Effector memory CD8-positive, alpha-beta T cell (primary cell): ENCODE measurements around the gene ACTR6.
"Not testable (repeated sequence)": the region's sequence is repeated elsewhere in the genome, so short reads cannot be mapped to it uniquely, and the experiment has no call there.

ENCODE experiments used
- ATAC-seq: fragments of 150-1000 bp; cut with Tn5 transposase; replicated peaks from 2 replicates; pipeline ENCODE4 v1.10.0; 2021; ENCODE audit warnings: mild to moderate bottlenecking, moderate library complexity
- DNase-seq, 3 experiments: peaks; one replicate each; pipeline ENCODE4 v3.0.0; 2021
- H3K27ac Mint-ChIP-seq, 2 donors: one replicate each; pipeline ENCODE4 v1.8.0; 2022; ENCODE audit warnings: mild to moderate bottlenecking in 2 of 2, mixed read lengths in 2 of 2, moderate library complexity in 2 of 2
- H3K27me3 Mint-ChIP-seq, 2 donors: one replicate each; pipeline ENCODE4 v1.8.0; 2022; ENCODE audit warnings: mixed read lengths in 2 of 2
- H3K36me3 Mint-ChIP-seq: one replicate; pipeline ENCODE4 v1.8.0; 2022; ENCODE audit warnings: mild to moderate bottlenecking, moderate library complexity, mixed read lengths; ENCODE audit not compliant: insufficient read depth
- H3K4me1 Mint-ChIP-seq, 2 donors: one replicate each; pipeline ENCODE4 v1.8.0; 2022; ENCODE audit warnings: low read depth in 2 of 2, mixed read lengths in 2 of 2
- H3K4me3 Mint-ChIP-seq, 2 donors: one replicate each; pipeline ENCODE4 v1.8.0; 2022; ENCODE audit warnings: mild to moderate bottlenecking in 2 of 2, mixed read lengths in 2 of 2, moderate library complexity in 2 of 2
- H3K9me3 Mint-ChIP-seq, 2 donors: one replicate each; pipeline ENCODE4 v1.8.0; 2022; ENCODE audit warnings: mixed read lengths in 2 of 2

The ACTR6 gene

GRCh38 chr12:100215209-100215608 lies 14.6 kb downstream of the ACTR6 start:
- Mint-ChIP-seq H3K4me1 (no peaks in the 10 kb centered on the region), H3K36me3 (peaks cover 78% of the 10 kb centered on the region), H3K27me3 (no peaks in the 10 kb centered on the region), H3K27ac (no peak overlapping the region), H3K4me3 (no peak overlapping the region), H3K9me3 (no peaks in the 10 kb centered on the region)
- no peak for DNase-seq
- no peak for ATAC-seq

- Mint-ChIP-seq H3K27ac (peak overlapping the region in 1 of 2 donors; percentile 74), H3K9me3 (no peaks in the 10 kb centered on the region), H3K4me1 (no peaks in the 10 kb centered on the region), H3K36me3 (peaks cover 77% of the 10 kb centered on the region), H3K4me3 (no peak overlapping the region), H3K27me3 (no peaks in the 10 kb centered on the region)
- DNase-seq (no peak), ATAC-seq (no peak)
Measured at GRCh38 chr12:100216337-100216736, 15.7 kb downstream of the ACTR6 start.

GRCh38 chr12:100219328-100220109 lies 18.9 kb downstream of the ACTR6 start:
- no peaks in the 10 kb centered on the region for H3K4me1 Mint-ChIP-seq
- no peak for ATAC-seq
- H3K9me3 Mint-ChIP-seq = no peaks in the 10 kb centered on the region
- peaks cover 80% of the 10 kb centered on the region for H3K36me3 Mint-ChIP-seq
- H3K27me3 Mint-ChIP-seq = no peaks in the 10 kb centered on the region
- H3K4me3 Mint-ChIP-seq = no peak overlapping the region
- H3K27ac Mint-ChIP-seq = no peak overlapping the region
- DNase-seq = no peak

GRCh38 chr12:100221523-100221922 lies 20.9 kb downstream of the ACTR6 start:
- DNase-seq = no peak
- Mint-ChIP-seq H3K4me1 (no peaks in the 10 kb centered on the region), H3K27me3 (no peaks in the 10 kb centered on the region), H3K4me3 (no peak overlapping the region), H3K9me3 (no peaks in the 10 kb centered on the region), H3K36me3 (peaks cover 81% of the 10 kb centered on the region), H3K27ac (no peak overlapping the region)
- no peak for ATAC-seq

GRCh38 chr12:100222173-100222572 lies 21.6 kb downstream of the ACTR6 start:
- H3K9me3 Mint-ChIP-seq, H3K4me3 Mint-ChIP-seq, H3K27ac Mint-ChIP-seq, ATAC-seq, H3K4me1 Mint-ChIP-seq, DNase-seq, H3K27me3 Mint-ChIP-seq: not testable (repeated sequence)
- peaks cover 79% of the 10 kb centered on the region for H3K36me3 Mint-ChIP-seq

GRCh38 chr12:100225491-100225890 lies 24.9 kb downstream of the ACTR6 start:
- ATAC-seq = no peak

GRCh38 chr12:100229036-100229635 lies 28.5 kb downstream of the ACTR6 start:
- no peak for DNase-seq
- H3K36me3 Mint-ChIP-seq = peaks cover 18% of the 10 kb centered on the region
- H3K4me3 Mint-ChIP-seq = no peak overlapping the region
- H3K4me1 Mint-ChIP-seq = no peaks in the 10 kb centered on the region
- no peak for ATAC-seq
- H3K27me3 Mint-ChIP-seq = no peaks in the 10 kb centered on the region
- no peak overlapping the region for H3K27ac Mint-ChIP-seq
- H3K9me3 Mint-ChIP-seq = no peaks in the 10 kb centered on the region

More at GRCh38 chr12:100225491-100225890, 24.9 kb downstream of the ACTR6 start:
- DNase-seq = no peak
- Mint-ChIP-seq H3K4me1 (no peaks in the 10 kb centered on the region), H3K27ac (peak overlapping the region in 1 of 2 donors; percentile 28), H3K36me3 (peaks cover 52% of the 10 kb centered on the region), H3K4me3 (no peak overlapping the region), H3K9me3 (no peaks in the 10 kb centered on the region), H3K27me3 (no peaks in the 10 kb centered on the region)

DNA sequence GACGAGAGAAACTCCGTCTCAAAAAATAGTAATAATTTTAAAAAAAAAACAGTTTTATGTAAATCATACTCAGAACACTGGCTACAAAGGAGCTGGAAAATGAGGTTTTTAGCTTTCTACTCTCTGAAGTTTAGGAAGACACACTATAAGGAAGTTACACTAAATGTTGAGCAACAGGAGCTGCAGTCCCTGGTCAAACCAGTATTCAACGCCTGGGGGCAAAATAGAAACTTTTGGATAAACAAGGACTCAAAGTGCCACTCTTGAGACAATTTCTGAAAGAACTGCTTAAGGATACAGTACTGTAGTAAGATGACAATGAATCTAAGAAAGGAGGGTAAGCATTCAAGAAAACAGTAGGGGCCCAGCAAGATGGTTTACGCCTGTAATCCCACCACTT lies 29.3 kb downstream of the ACTR6 start:
- ATAC-seq (no peak), DNase-seq (no peak)
- H3K27ac Mint-ChIP-seq = no peak overlapping the region
- H3K9me3 Mint-ChIP-seq = no peaks in the 10 kb centered on the region
- H3K36me3 Mint-ChIP-seq = peaks cover 11% of the 10 kb centered on the region
- no peaks in the 10 kb centered on the region for H3K27me3 Mint-ChIP-seq
- H3K4me3 Mint-ChIP-seq = no peak overlapping the region
- no peaks in the 10 kb centered on the region for H3K4me1 Mint-ChIP-seq

- not testable (repeated sequence) for H3K36me3 Mint-ChIP-seq, H3K27ac Mint-ChIP-seq, DNase-seq, ATAC-seq, H3K9me3 Mint-ChIP-seq, H3K27me3 Mint-ChIP-seq, H3K4me3 Mint-ChIP-seq, H3K4me1 Mint-ChIP-seq
Measured at GRCh38 chr12:100231873-100232272, 31.3 kb downstream of the ACTR6 start.

GRCh38 chr12:100234166-100234565 lies 33.6 kb downstream of the ACTR6 start:
- Mint-ChIP-seq H3K27me3 (no peaks in the 10 kb centered on the region), H3K9me3 (no peaks in the 10 kb centered on the region), H3K27ac (no peak overlapping the region), H3K36me3 (no peaks in the 10 kb centered on the region), H3K4me1 (no peaks in the 10 kb centered on the region), H3K4me3 (no peak overlapping the region)
- no peak for ATAC-seq
- no peak for DNase-seq

- Mint-ChIP-seq H3K36me3 (no peaks in the 10 kb centered on the region), H3K4me1 (no peaks in the 10 kb centered on the region), H3K9me3 (no peaks in the 10 kb centered on the region), H3K27me3 (no peaks in the 10 kb centered on the region), H3K4me3 (no peak overlapping the region), H3K27ac (no peak overlapping the region)
- DNase-seq (peak in 1 of 3 experiments; percentile 3), ATAC-seq (no peak)
Measured at GRCh38 chr12:100234591-100235304, 34.1 kb downstream of the ACTR6 start.

DNA sequence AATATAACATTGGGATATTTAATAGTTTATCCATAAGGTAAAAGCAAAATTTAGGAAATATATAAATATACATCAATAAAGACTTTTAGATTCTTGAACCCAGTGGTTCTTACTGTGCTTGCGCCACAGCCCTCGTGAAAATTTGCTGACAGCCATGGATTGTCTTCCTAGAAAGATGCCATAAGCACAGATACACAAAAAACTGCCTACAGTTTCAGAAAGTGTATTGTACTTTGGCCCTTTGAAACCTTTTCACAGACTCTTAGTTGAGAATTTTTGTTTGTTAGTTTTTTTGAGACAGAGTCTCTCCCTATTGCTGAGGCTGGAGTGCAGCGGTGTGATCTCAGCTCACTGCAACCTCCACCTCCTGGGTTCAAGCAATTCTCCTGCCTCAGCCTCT lies 38.2 kb downstream of the ACTR6 start:
- no peak for DNase-seq
- Mint-ChIP-seq H3K4me3 (no peak overlapping the region), H3K9me3 (no peaks in the 10 kb centered on the region), H3K36me3 (no peaks in the 10 kb centered on the region), H3K4me1 (no peaks in the 10 kb centered on the region), H3K27ac (no peak overlapping the region), H3K27me3 (no peaks in the 10 kb centered on the region)
- ATAC-seq = no peak

DNA sequence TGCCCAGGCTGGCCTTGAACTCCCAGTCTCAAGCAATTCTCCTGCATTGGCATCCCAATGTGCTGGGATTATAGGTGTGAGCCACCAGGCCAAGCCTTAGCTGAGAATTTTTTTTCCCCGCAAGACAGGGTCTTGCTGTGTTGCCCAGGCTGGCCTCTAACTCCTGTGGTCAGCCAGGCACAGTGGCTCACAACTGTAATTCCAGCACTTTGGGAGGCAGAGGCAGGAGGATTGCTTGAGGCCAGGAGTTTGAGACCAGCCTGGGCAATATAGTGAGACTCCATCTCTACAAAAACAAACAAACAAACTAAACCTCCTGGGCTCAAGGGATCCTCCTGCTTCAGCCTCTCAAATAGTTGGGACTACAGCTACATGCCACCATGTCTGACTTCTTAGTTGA lies 39.0 kb downstream of the ACTR6 start:
- Mint-ChIP-seq H3K4me1 (no peaks in the 10 kb centered on the region), H3K36me3 (no peaks in the 10 kb centered on the region), H3K27ac (no peak overlapping the region), H3K27me3 (no peaks in the 10 kb centered on the region), H3K4me3 (no peak overlapping the region), H3K9me3 (no peaks in the 10 kb centered on the region)
- DNase-seq (no peak), ATAC-seq (no peak)

DNA sequence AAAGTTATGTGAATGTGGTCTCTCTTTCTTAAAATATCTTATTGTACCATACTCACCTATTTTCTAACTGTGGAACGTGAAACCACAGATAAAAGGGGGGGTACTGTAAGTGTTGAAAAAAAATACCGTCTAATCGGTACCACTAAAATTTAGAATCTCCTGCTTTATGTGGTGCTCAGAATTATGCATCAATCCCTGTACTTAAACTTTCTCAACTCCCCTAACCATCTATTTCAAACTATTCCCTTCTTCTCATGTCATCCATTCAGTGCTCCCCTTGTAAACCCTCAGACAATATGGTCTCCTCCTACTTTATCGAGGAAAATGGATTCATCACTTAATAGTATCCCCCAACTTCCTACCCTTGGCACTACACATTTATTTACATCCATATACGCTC lies 42.5 kb downstream of the ACTR6 start:
- Mint-ChIP-seq H3K27me3 (no peaks in the 10 kb centered on the region), H3K4me1 (no peaks in the 10 kb centered on the region), H3K9me3 (no peaks in the 10 kb centered on the region), H3K4me3 (no peak overlapping the region), H3K36me3 (no peaks in the 10 kb centered on the region), H3K27ac (no peak overlapping the region)
- ATAC-seq = no peak
- DNase-seq = no peak
